ENCODE results near the gene ANKZF1. TPM values are rescaled to one million over a fixed set of nuclear protein-coding genes. Genes with fewer than 3 reads are reported as not detected.

Gene ANKZF1
- polyA plus RNA-seq, 1 of the 3 experiments (the other 2 are of a cell fraction), result 22.3 TPM

DNA sequence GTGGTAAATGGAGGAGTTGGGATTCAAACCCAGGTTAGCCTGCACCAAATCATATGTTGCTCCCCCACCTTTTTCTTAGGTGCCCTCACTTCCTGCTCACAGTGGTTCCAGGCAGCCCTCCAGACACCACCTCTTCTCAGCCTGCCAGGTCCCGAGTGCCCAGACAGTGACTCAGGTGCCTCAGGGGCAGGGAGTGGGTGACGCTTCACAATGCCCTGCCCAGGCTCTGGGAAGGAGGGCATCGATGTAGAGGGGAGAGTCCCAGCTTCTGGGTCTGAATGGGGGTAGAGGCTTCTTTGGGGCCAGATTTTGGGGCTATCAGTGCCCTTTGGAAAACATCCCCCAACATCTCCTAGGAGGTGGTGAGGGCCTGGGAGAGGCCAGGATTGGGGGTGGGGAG lies 44.3 kb downstream of the ANKZF1 start:
- ChIA-PET POLR2A (interaction anchor here (0.6 to 1.0 kb wide), 2 partner anchors 56 to 190 kb away, joined by 3 to 4 read pairs; no protein-coding TSS in a partner anchor), CTCF (interaction anchor here (1.3 to 15.4 kb wide), 3 partner anchors 18 to 25 kb away, joined by 3 to 312 read pairs (median 8); no protein-coding TSS in a partner anchor)
- Histone ChIP-seq H3K4me1 (ENCODE audit: control insufficient read depth in 1 of 2, insufficient read depth in 2 of 2, low read depth in 1 of 2, low read length in 1 of 2) (peaks cover 21 to 29% of the 10 kb centered on the region in 2 experiments), H3K79me2 (ENCODE audit: insufficient read depth) (no peaks in the 10 kb centered on the region), H3K27me3 (ENCODE audit: insufficient read depth) (no peaks in the 10 kb centered on the region), H3K9me2 (no peaks in the 10 kb centered on the region), H3K36me3 (replicated peaks in 1 of 2; ENCODE audit: control insufficient read depth in 1 of 2, insufficient read depth in 2 of 2, low read length in 1 of 2) (no peaks in the 10 kb centered on the region), H3K9me3 (no peaks in the 10 kb centered on the region), H3F3A (replicated peaks; ENCODE audit: insufficient read depth) (peaks cover 18% of the 10 kb centered on the region), H2AFZ (ENCODE audit: low read depth) (peak overlapping the region; percentile 55; the same call in 1 of the 2 replicates), H3K4me3 (ENCODE audit: low read depth in 2 of 2, low read length in 1 of 2) (no peak overlapping the region), H3K27ac (ENCODE audit: low read depth in 2 of 2, low read length in 1 of 2) (peak overlapping the region in 1 of 2 experiments; percentile 59; a peak in 2 of 4 replicates), H3K4me2 (peak overlapping the region; percentile 49), H4K20me1 (ENCODE audit: insufficient read depth) (no peaks in the 10 kb centered on the region), H3K9ac (peak overlapping the region; percentile 52; the same call in 1 of the 2 replicates)
- DNase-seq, result no peak
- no peak for TF ChIP-seq RFX5 (IDR thresholded peaks at IDR 0.05; ENCODE audit: low read length)
- no peak for TF ChIP-seq EP300 (IDR thresholded peaks at IDR 0.05; ENCODE audit: borderline replicate concordance in 1 of 2, low read depth in 1 of 2, low read length in 1 of 2)
- TF ChIP-seq, protein P1, sequence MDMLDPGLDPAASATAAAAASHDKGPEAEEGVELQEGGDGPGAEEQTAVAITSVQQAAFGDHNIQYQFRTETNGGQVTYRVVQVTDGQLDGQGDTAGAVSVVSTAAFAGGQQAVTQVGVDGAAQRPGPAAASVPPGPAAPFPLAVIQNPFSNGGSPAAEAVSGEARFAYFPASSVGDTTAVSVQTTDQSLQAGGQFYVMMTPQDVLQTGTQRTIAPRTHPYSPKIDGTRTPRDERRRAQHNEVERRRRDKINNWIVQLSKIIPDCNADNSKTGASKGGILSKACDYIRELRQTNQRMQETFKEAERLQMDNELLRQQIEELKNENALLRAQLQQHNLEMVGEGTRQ (IDR thresholded peaks at IDR 0.05; ENCODE audit: borderline replicate concordance, low read depth, low read length), result no peak
- TF ChIP-seq, protein P2, sequence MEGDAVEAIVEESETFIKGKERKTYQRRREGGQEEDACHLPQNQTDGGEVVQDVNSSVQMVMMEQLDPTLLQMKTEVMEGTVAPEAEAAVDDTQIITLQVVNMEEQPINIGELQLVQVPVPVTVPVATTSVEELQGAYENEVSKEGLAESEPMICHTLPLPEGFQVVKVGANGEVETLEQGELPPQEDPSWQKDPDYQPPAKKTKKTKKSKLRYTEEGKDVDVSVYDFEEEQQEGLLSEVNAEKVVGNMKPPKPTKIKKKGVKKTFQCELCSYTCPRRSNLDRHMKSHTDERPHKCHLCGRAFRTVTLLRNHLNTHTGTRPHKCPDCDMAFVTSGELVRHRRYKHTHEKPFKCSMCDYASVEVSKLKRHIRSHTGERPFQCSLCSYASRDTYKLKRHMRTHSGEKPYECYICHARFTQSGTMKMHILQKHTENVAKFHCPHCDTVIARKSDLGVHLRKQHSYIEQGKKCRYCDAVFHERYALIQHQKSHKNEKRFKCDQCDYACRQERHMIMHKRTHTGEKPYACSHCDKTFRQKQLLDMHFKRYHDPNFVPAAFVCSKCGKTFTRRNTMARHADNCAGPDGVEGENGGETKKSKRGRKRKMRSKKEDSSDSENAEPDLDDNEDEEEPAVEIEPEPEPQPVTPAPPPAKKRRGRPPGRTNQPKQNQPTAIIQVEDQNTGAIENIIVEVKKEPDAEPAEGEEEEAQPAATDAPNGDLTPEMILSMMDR (IDR thresholded peaks at IDR 0.05), result no peak
- TF ChIP-seq, protein P3, sequence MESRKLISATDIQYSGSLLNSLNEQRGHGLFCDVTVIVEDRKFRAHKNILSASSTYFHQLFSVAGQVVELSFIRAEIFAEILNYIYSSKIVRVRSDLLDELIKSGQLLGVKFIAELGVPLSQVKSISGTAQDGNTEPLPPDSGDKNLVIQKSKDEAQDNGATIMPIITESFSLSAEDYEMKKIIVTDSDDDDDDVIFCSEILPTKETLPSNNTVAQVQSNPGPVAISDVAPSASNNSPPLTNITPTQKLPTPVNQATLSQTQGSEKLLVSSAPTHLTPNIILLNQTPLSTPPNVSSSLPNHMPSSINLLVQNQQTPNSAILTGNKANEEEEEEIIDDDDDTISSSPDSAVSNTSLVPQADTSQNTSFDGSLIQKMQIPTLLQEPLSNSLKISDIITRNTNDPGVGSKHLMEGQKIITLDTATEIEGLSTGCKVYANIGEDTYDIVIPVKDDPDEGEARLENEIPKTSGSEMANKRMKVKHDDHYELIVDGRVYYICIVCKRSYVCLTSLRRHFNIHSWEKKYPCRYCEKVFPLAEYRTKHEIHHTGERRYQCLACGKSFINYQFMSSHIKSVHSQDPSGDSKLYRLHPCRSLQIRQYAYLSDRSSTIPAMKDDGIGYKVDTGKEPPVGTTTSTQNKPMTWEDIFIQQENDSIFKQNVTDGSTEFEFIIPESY (IDR thresholded peaks at IDR 0.05; ENCODE audit: borderline replicate concordance, low read depth), result no peak
- TF ChIP-seq JUND (IDR thresholded peaks at IDR 0.05), result no peak
- TF ChIP-seq FOSL2 (IDR thresholded peaks at IDR 0.05; ENCODE audit: borderline replicate concordance, low read depth), result no peak
- no peak for TF ChIP-seq MXI1 (IDR thresholded peaks at IDR 0.05; ENCODE audit: low read depth, low read length)
- TF ChIP-seq MEF2A (IDR thresholded peaks at IDR 0.05; ENCODE audit: borderline replicate concordance, low read depth), result no peak
- no peak for TF ChIP-seq TEAD4 (IDR thresholded peaks at IDR 0.05; ENCODE audit: borderline replicate concordance, insufficient read depth)
- no peak for TF ChIP-seq SMC3 (IDR thresholded peaks at IDR 0.05; ENCODE audit: low read depth, low read length)
- TF ChIP-seq YY1 (IDR thresholded peaks at IDR 0.05; ENCODE audit: low read depth), result no peak
- 21% methylated on average over 2 of the region's 3 CpGs for WGBS (ENCODE audit: low lambda C conversion rate)

Measured in SK-N-SH (cell line).